Testis (tissue), 3 donors: Measurements from ENCODE around the gene MEAF6. TPM values are rescaled to one million over a fixed set of nuclear protein-coding genes. Genes with fewer than 3 reads are reported as not detected.

Source experiments
- DNase-seq: peaks from one replicate; pipeline ENCODE4 v3.0.0-alpha.2; 2019
- H3K27ac ChIP-seq, 2 donors: fragments of 200-600 bp; sonication (generic); one replicate each; pipeline ENCODE4 v1.5.1; 2019
- H3K27me3 ChIP-seq: fragments of 200-600 bp; sonication (generic); one replicate; pipeline ENCODE4 v1.5.1; 2019
- H3K36me3 ChIP-seq: fragments of 200-600 bp; sonication (generic); one replicate; pipeline ENCODE4 v1.5.1; 2017; ENCODE audit warnings: low read depth; ENCODE audit errors: missing control alignments
- H3K4me1 ChIP-seq: fragments of 200-600 bp; sonication (generic); one replicate; pipeline ENCODE4 v1.5.1; 2019
- H3K4me3 ChIP-seq, 2 donors: fragments of 200-600 bp; sonication (generic); one replicate each; pipeline ENCODE4 v1.5.1; 2017 to 2019
- H3K9me3 ChIP-seq: fragments of 200-600 bp; sonication (generic); one replicate; pipeline ENCODE4 v1.5.1; 2017
- POLR2A ChIP-seq: fragments of 450-650 bp; IDR thresholded peaks from one replicate; pipeline ENCODE4 v1.6.1; 2017; ENCODE audit warnings: antibody characterized with exemption, mild to moderate bottlenecking, moderate library complexity
- WGBS, 2 donors: methylation state at CpG; one replicate each; pipeline ENCODE4 v1.1.5; 2018; 5-methylcytosine and 5-hydroxymethylcytosine counted together
- intact Hi-C: fragments of 100-400 bp; cut with DNase I; formaldehyde crosslinking; loops from one replicate; pipeline ENCODE4 v1.15.1; 2023; ENCODE audit warnings: low total_unique reads
- polyA plus RNA-seq: library from polyadenylated mRNA; stranded (reverse); fragments of 350-450 nt; fragmentation: Illumina TruSeq; extraction: RNeasy Lipid Tissue Mini Kit (QIAGEN cat#74804); gene quantifications from one replicate; pipeline ENCODE4 v1.2.3, GENCODE V29; 2014; ENCODE audit warnings: low read depth, low replicate concordance; ENCODE audit not compliant: insufficient read depth
- total RNA-seq, 2 donors: library from RNA; depleted of rRNA; stranded (reverse); fragments of >200 nt; gene quantifications; one replicate each; pipeline ENCODE4 v1.2.3, GENCODE V29; 2016
- TF ChIP-seq, protein P1 (sequence below), 3 experiments: fragments of 450-650 bp in 2 of 3; fragments of 200-600 bp in 1 of 3; sonication (generic) in 1 of 3; IDR thresholded peaks; one replicate each; pipeline ENCODE4 v1.5.1; 2016 to 2019; ENCODE audit warnings: antibody characterized with exemption in 3 of 3, mild to moderate bottlenecking in 2 of 3, moderate library complexity in 1 of 3

MEAF6 gene
- total and polyA plus RNA-seq, 3 donors from 2014 or later = 132 to 140 (median 134) TPM

DNA sequence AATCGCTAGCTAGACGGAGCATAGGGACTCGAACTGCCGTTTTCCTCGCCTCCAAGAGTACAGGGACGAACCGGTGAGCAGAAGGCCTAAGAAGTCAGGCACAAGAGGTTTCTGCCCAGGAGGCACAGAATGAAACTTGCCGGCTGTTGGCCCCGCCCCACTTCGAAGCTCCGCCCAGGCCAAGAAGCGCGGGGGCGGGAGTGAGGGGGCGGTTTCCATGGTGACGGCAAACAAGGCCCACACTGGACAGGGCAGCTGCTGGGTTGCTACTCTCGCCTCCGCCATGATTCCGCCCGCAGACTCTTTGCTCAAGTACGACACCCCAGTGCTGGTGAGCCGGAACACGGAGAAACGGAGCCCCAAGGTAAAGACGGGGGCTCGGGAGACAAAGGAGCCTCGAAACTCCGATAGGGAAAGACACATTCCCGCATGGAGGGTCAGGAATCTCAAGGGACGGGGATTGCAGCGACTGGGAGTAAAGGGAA is 42.2 kb upstream of the MEAF6 start, which contains the start of gene DNALI1:
Gene DNALI1 (plus strand): TSS at position 229 of the 485 bp plus-strand sequence. CDS start 55 bp downstream, at position 284.
- intact Hi-C loops = no loop called here
- H3K36me3 ChIP-seq = no peaks in the 10 kb centered on the region
- TF ChIP-seq, protein P1, sequence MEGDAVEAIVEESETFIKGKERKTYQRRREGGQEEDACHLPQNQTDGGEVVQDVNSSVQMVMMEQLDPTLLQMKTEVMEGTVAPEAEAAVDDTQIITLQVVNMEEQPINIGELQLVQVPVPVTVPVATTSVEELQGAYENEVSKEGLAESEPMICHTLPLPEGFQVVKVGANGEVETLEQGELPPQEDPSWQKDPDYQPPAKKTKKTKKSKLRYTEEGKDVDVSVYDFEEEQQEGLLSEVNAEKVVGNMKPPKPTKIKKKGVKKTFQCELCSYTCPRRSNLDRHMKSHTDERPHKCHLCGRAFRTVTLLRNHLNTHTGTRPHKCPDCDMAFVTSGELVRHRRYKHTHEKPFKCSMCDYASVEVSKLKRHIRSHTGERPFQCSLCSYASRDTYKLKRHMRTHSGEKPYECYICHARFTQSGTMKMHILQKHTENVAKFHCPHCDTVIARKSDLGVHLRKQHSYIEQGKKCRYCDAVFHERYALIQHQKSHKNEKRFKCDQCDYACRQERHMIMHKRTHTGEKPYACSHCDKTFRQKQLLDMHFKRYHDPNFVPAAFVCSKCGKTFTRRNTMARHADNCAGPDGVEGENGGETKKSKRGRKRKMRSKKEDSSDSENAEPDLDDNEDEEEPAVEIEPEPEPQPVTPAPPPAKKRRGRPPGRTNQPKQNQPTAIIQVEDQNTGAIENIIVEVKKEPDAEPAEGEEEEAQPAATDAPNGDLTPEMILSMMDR (IDR thresholded peaks at IDR 0.05) = no peak
- TF ChIP-seq POLR2A = no peak
- peak within 1 kb of the TSS; percentile 42 to 64 for H3K27ac ChIP-seq
- peak; percentile 94 for DNase-seq
- H3K27me3 ChIP-seq = no peaks in the 10 kb centered on the region
- H3K4me1 ChIP-seq = peaks cover 23% of the 10 kb centered on the region
- peak within 1 kb of the TSS; percentile 45 to 50 for H3K4me3 ChIP-seq
- 4 to 5% methylated on average over 16 to 31 of the region's 31 CpGs for WGBS, 2 donors
- H3K9me3 ChIP-seq = no peaks in the 10 kb centered on the region

DNA sequence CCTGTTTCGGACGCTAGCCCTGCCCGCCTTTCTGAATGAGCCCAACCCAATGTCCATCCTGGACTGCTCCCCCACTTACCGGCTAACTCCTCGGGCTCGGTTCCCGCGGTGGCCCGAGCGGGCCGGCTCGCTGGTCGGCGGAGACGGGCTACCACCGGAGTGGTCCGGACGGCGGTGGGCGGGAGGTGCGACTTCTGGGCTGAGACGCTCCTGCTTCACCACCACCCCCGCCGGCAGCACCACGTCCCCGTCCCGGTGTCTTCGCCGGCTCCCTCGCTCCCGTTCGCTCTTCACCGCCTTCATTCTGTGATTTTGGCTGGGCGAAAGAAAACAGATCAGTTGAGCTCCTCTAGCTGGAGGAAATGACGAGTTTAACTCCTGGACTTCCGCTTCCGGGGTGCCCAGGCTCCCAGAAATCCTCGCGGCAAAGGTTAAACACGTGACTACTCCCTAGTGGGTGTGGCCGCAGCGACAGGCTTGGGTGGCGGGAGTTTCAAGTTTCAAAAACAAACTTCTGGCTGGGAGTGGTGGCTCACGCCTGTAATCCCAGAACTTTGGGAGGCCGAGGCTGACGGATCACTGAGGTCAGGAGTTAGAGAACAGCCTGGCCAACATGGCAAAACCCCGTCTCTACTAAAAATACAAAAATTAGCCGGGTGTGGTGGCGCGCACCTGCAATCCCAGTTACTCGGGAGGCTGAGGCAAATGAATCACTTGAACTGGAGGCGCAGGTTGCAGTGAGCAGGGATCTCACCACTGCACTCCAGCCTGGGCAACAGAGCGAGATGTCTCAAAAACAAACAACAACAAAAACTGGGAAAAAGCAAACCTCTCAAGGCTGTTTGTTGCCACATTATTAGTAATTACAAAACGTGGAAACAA is 39.6 kb upstream of the MEAF6 start, which contains the start of gene SNIP1:
Gene SNIP1 (minus strand): TSS at position 367 of the 882 bp plus-strand sequence. CDS start 64 bp downstream, at position 303.
- intact Hi-C loops = no loop called here
- Histone ChIP-seq H3K27me3 (no peaks in the 10 kb centered on the region), H3K4me3 (peak within 1 kb of the TSS; percentile 96 to 99), H3K27ac (peak within 1 kb of the TSS; percentile 67 to 68), H3K9me3 (no peaks in the 10 kb centered on the region), H3K36me3 (no peaks in the 10 kb centered on the region), H3K4me1 (peaks cover 17% of the 10 kb centered on the region)
- TF ChIP-seq, protein P1 (IDR thresholded peaks at IDR 0.05) = peak in 1 of 3 experiments; percentile 24
- TF ChIP-seq POLR2A = no peak
- DNase-seq = peak; percentile 97
- WGBS, 2 donors = 10 to 12% methylated on average over 51 to 54 of the region's 54 CpGs

DNA sequence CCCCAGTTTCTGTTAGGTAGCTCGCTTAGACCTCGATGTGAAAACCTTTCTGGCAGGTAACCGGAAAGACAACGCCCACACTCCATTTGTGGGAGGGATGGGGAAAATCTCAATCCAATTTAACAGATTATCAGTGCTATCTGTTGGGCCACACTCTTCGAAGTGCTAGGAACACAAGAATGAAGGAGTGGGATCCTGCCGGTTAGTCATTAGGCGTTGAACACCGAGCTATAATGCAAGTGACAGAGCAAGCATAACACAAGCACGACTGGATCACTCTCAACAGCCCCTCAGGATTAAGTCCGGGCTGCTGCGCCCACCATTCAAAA is 39.0 kb upstream of the MEAF6 start:
- no peak for DNase-seq
- peaks cover 17% of the 10 kb centered on the region for H3K4me1 ChIP-seq
- WGBS, 2 donors = 2 to 4% methylated on average over 11 of the region's 11 CpGs
- H3K4me3 ChIP-seq = peak overlapping the region; percentile 96 to 99
- H3K27ac ChIP-seq = peak overlapping the region; percentile 67 to 68
- intact Hi-C loops = no loop called here
- no peaks in the 10 kb centered on the region for H3K27me3 ChIP-seq
- no peak for TF ChIP-seq POLR2A
- TF ChIP-seq, protein P1 (IDR thresholded peaks at IDR 0.05) = no peak
- no peaks in the 10 kb centered on the region for H3K9me3 ChIP-seq
- no peaks in the 10 kb centered on the region for H3K36me3 ChIP-seq

DNA sequence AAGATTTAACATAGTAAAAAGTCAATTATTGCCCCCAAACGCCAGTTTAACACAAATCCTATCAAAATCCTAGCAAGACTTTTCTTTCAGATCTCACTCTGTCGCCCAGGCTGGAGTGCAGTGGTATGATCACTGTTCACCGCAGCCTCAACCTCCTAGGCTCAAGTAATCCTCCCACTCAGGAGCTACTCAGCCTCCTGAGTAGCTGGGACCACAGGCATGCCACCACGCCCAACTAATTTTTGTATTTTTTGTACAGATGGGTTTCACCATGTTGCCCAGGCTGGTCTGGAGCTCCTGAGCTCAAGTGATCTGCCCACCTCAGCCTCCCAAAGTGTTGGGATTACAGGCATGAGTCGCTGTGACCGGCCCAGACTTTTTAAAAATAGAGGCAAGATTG is 34.8 kb upstream of the MEAF6 start:
- H3K4me1 ChIP-seq = peaks cover 7% of the 10 kb centered on the region
- H3K27ac ChIP-seq = no peak overlapping the region
- H3K36me3 ChIP-seq = no peaks in the 10 kb centered on the region
- 85 to 91% methylated on average over 6 of the region's 6 CpGs for WGBS, 2 donors
- no peaks in the 10 kb centered on the region for H3K9me3 ChIP-seq
- H3K27me3 ChIP-seq = no peaks in the 10 kb centered on the region
- H3K4me3 ChIP-seq = no peak overlapping the region
- no peak for TF ChIP-seq POLR2A
- TF ChIP-seq, protein P1 (IDR thresholded peaks at IDR 0.05) = no peak
- DNase-seq = no peak
- intact Hi-C loops = no loop called here
